A549 (cell line): ENCODE measurements around the gene ZNF282. TPM values are rescaled to one million over a fixed set of nuclear protein-coding genes. Genes with fewer than 3 reads are reported as not detected.

Experiments used
- ATAC-seq, 2 experiments: fragments of 200-7000 bp in 1 of 2; fragments of >200 bp in 1 of 2; cut with Nextera tagmentation in 1 of 2; cut with Tn5 transposase in 1 of 2; 3 replicates each; pipeline versions ENCODE4 v1.8.0 to v1.9.1; 2018 to 2020; ENCODE audit warnings: mild to moderate bottlenecking in 1 of 2, moderate library complexity in 1 of 2
- CTCF ChIA-PET: fragments of 300-600 bp; sonication (Branson Sonifier 250); formaldehyde crosslinking; extraction: SDS; loops from one replicate; lab custom pipeline; 2021; ENCODE audit warnings: antibody characterized with exemption, inconsistent platforms; lab: Yijun Ruan, JAX
- POLR2A ChIA-PET: fragments of 350-600 bp; formaldehyde crosslinking; extraction: SDS; loops from one replicate; lab custom pipeline; 2021; ENCODE audit warnings: antibody characterized with exemption, inconsistent platforms; lab: Yijun Ruan, JAX
- DNase-seq, 2 experiments: peaks; one replicate each; pipeline versions ENCODE4 v3.0.0 to v3.0.0-alpha.2; 2011 to 2016; ENCODE audit warnings: low read depth in 1 of 2, low spot score in 1 of 2
- FAIRE-seq: peaks from 2 replicates; lab custom pipeline; 2011; peaks lifted over from hg19 to GRCh38; lab: Jason Lieb, UNC
- H3K27ac ChIP-seq, 2 experiments: fragments of >200 bp; sonication (Bioruptor Twin); formaldehyde crosslinking; 3 replicates each; pipeline ENCODE4 v1.5.1; 2016 to 2017
- H3K4me1 ChIP-seq: fragments of >200 bp; sonication (Bioruptor Twin); formaldehyde crosslinking; 3 replicates; pipeline ENCODE4 v1.6.1; 2016
- H3K4me2 ChIP-seq: fragments of >200 bp; sonication (Bioruptor Twin); formaldehyde crosslinking; 3 replicates; pipeline ENCODE4 v1.6.1; 2016
- H3K4me3 ChIP-seq: fragments of >200 bp; sonication (Bioruptor Twin); formaldehyde crosslinking; 3 replicates; pipeline ENCODE4 v1.5.1; 2016
- H3K9me3 ChIP-seq: fragments of >200 bp; sonication (Bioruptor Twin); formaldehyde crosslinking; 3 replicates; pipeline ENCODE4 v1.6.1; 2016
- CBX2 ChIP-seq: fragments of 200-600 bp; sonication (generic); IDR thresholded peaks from 2 replicates; pipeline ENCODE4 v1.6.1; 2016; ENCODE audit warnings: low read depth, mild to moderate bottlenecking, borderline replicate concordance
- CBX8 ChIP-seq: fragments of 200-600 bp; sonication (generic); IDR thresholded peaks from 2 replicates; pipeline ENCODE4 v1.6.1; 2016
- CEBPB ChIP-seq, 2 experiments: fragments of >200 bp in 1 of 2; sonication (Bioruptor Twin) in 1 of 2; formaldehyde crosslinking in 1 of 2; IDR thresholded peaks; 2 replicates each; pipeline ENCODE4 v1.6.1; 2012 to 2016
- EHF ChIP-seq: fragments of 250-450 bp; sonication (Bioruptor Pico); IDR thresholded peaks from 2 replicates; pipeline ENCODE4 v1.5.0; 2020; ENCODE audit warnings: mild to moderate bottlenecking
- EP300 ChIP-seq, 2 experiments: fragments of >200 bp; sonication (Bioruptor Twin); formaldehyde crosslinking; IDR thresholded peaks; 2 replicates in 1 of 2; 3 replicates in 1 of 2; pipeline ENCODE4 v1.6.1; 2016 to 2017
- FOSL2 ChIP-seq, 2 experiments: fragments of 450-650 bp in 1 of 2; fragments of >200 bp in 1 of 2; sonication (Bioruptor Twin) in 1 of 2; formaldehyde crosslinking; IDR thresholded peaks; 2 replicates each; pipeline versions ENCODE4 v1.5.0 to v1.6.1; 2016 to 2020; ENCODE audit warnings: mild to moderate bottlenecking in 1 of 2, moderate library complexity in 1 of 2
- GATA3 ChIP-seq: IDR thresholded peaks from 2 replicates; pipeline ENCODE4 v1.6.1; 2012; ENCODE audit warnings: borderline replicate concordance
- HDAC2 ChIP-seq: fragments of 200-600 bp; sonication (generic); IDR thresholded peaks from 2 replicates; pipeline ENCODE4 v1.6.1; 2016
- JUNB ChIP-seq: fragments of >200 bp; sonication (Bioruptor Twin); formaldehyde crosslinking; IDR thresholded peaks from 2 replicates; pipeline ENCODE4 v1.6.1; 2016
- KDM1A ChIP-seq: fragments of 200-600 bp; sonication (generic); IDR thresholded peaks from 2 replicates; pipeline ENCODE4 v1.6.1; 2016; ENCODE audit warnings: low read depth, mild to moderate bottlenecking
- KDM5A ChIP-seq: fragments of 200-600 bp; sonication (generic); IDR thresholded peaks from 2 replicates; pipeline ENCODE4 v1.6.1; 2016; ENCODE audit warnings: antibody characterized with exemption, mild to moderate bottlenecking
- NR3C1 ChIP-seq: fragments of >200 bp; sonication (Bioruptor Twin); formaldehyde crosslinking; IDR thresholded peaks from 3 replicates; pipeline ENCODE4 v1.6.1; 2017
- PHF8 ChIP-seq: fragments of 200-600 bp; sonication (generic); IDR thresholded peaks from 2 replicates; pipeline ENCODE4 v1.6.1; 2016; ENCODE audit warnings: low read depth, mild to moderate bottlenecking, antibody characterized with exemption, moderate library complexity, borderline replicate concordance
- RFX5 ChIP-seq: fragments of 450-650 bp; IDR thresholded peaks from 2 replicates; pipeline ENCODE4 v1.7.1; 2014; ENCODE audit warnings: antibody characterized with exemption, mild to moderate bottlenecking, moderate library complexity
- SMC3 ChIP-seq: fragments of >200 bp; sonication (Bioruptor Twin); formaldehyde crosslinking; IDR thresholded peaks from 3 replicates; pipeline ENCODE4 v1.6.1; 2018; ENCODE audit warnings: inconsistent platforms
- SREBF2 ChIP-seq: fragments of 450-650 bp; IDR thresholded peaks from 2 replicates; pipeline ENCODE4 v1.6.1; 2014; ENCODE audit warnings: mild to moderate bottlenecking, moderate library complexity
- WGBS: methylation state at CpG from one replicate; pipeline ENCODE4 v1.1.6; 2017; ENCODE audit errors: missing lambda C conversion rate; 5-methylcytosine and 5-hydroxymethylcytosine counted together
- polyA plus RNA-seq, 4 experiments: library from polyadenylated mRNA; depleted of rRNA in 3 of 4; stranded (reverse); fragments of >200 nt; fragmentation: RNase III in 1 of 4; extraction: RNeasy Plus Mini Kit Qiagen cat#74134 plus additional on column Dnase treatment in 1 of 4; gene quantifications; 2 replicates in 3 of 4; 3 replicates in 1 of 4; pipeline ENCODE4 v1.2.3, GENCODE V29; 2011 to 2017
- TF ChIP-seq, protein P1 (sequence below): fragments of >200 bp; sonication (Bioruptor Twin); formaldehyde crosslinking; IDR thresholded peaks from 3 replicates; pipeline ENCODE4 v1.5.1; 2016
- TF ChIP-seq, protein P2 (sequence below): fragments of 150-350 bp; IDR thresholded peaks from 2 replicates; pipeline ENCODE4 v1.6.1; 2014; ENCODE audit warnings: low read depth, mild to moderate bottlenecking, low read length
- TF ChIP-seq, protein P3 (sequence below): IDR thresholded peaks from 2 replicates; pipeline ENCODE4 v1.6.1; 2012; ENCODE audit warnings: low read depth, borderline replicate concordance
- TF ChIP-seq, protein P4 (sequence below): IDR thresholded peaks from 2 replicates; pipeline ENCODE4 v1.6.1; 2012

ZNF282 gene
- polyA plus RNA-seq, 2 of the 4 experiments (the other 2 are of a cell fraction): 11.9 to 18.4 TPM

DNA sequence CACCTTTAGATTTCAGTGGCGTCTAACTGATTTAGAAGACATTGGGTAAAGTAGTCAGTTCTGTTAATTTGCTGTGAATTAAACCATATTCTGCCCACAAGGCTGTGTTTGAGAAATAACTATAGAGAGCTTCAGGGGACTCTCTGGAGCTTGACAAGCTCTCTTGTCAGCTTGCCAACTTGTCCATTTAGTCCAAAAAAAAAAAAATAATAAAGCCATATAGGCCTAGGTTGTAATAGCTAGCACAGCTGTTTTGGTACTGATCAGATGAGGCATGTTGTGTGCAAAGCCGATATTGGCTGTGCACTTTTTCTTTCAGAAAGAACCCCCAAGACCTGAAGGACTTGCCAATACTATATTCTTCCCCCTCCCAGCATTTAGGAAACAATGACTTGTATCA, 20.2 kb upstream of the ZNF282 start:
- no peaks in the 10 kb centered on the region for H3K9me3 ChIP-seq
- H3K4me1 ChIP-seq: peaks cover 19% of the 10 kb centered on the region
- POLR2A ChIA-PET: no interaction called here
- CTCF ChIA-PET: interaction anchor here (1.7 to 2.0 kb wide), 2 partner anchors 20 to 28 kb away, joined by 7 to 12 read pairs; partner anchors contain the start of genes ZNF282 and ZNF398
- TF ChIP-seq PHF8 (no peak), EP300 (IDR thresholded peaks at IDR 0.05) (no peak), SREBF2 (no peak), KDM5A (no peak), JUNB (no peak), EHF (CRISPR knock-in tag) (no peak), FOSL2 (IDR thresholded peaks at IDR 0.05) (no peak), FOSL2 (CRISPR knock-in tag; IDR thresholded peaks at IDR 0.05) (no peak), CBX2 (no peak), CBX8 (no peak), CEBPB (IDR thresholded peaks at IDR 0.05) (no peak), KDM1A (no peak)
- TF ChIP-seq, protein P1, sequence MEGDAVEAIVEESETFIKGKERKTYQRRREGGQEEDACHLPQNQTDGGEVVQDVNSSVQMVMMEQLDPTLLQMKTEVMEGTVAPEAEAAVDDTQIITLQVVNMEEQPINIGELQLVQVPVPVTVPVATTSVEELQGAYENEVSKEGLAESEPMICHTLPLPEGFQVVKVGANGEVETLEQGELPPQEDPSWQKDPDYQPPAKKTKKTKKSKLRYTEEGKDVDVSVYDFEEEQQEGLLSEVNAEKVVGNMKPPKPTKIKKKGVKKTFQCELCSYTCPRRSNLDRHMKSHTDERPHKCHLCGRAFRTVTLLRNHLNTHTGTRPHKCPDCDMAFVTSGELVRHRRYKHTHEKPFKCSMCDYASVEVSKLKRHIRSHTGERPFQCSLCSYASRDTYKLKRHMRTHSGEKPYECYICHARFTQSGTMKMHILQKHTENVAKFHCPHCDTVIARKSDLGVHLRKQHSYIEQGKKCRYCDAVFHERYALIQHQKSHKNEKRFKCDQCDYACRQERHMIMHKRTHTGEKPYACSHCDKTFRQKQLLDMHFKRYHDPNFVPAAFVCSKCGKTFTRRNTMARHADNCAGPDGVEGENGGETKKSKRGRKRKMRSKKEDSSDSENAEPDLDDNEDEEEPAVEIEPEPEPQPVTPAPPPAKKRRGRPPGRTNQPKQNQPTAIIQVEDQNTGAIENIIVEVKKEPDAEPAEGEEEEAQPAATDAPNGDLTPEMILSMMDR: no peak
- TF ChIP-seq, protein P2, sequence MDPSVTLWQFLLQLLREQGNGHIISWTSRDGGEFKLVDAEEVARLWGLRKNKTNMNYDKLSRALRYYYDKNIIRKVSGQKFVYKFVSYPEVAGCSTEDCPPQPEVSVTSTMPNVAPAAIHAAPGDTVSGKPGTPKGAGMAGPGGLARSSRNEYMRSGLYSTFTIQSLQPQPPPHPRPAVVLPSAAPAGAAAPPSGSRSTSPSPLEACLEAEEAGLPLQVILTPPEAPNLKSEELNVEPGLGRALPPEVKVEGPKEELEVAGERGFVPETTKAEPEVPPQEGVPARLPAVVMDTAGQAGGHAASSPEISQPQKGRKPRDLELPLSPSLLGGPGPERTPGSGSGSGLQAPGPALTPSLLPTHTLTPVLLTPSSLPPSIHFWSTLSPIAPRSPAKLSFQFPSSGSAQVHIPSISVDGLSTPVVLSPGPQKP: no peak
- TF ChIP-seq, protein P3, sequence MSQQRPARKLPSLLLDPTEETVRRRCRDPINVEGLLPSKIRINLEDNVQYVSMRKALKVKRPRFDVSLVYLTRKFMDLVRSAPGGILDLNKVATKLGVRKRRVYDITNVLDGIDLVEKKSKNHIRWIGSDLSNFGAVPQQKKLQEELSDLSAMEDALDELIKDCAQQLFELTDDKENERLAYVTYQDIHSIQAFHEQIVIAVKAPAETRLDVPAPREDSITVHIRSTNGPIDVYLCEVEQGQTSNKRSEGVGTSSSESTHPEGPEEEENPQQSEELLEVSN: no peak
- no peak overlapping the region for H3K27ac ChIP-seq
- DNase-seq (no peak), ATAC-seq (no peak), FAIRE-seq (no peak)
- H3K4me2 ChIP-seq: no peak overlapping the region
- no peak overlapping the region for H3K4me3 ChIP-seq
- WGBS: 89% methylated on average over 2 of the region's 2 CpGs

DNA sequence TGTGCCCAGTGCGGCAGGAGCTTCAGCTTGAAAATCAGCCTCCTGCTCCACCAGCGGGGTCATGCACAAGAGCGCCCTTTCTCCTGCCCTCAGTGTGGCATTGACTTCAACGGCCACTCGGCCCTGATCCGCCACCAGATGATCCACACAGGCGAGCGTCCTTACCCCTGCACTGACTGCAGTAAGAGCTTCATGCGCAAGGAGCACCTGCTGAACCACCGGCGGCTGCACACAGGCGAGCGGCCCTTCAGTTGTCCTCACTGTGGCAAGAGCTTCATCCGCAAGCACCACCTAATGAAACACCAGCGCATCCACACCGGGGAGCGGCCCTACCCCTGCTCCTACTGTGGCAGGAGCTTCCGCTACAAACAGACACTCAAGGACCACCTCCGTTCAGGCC, 16.1 kb upstream of the ZNF282 start:
- DNase-seq: no peak
- Histone ChIP-seq H3K9me3 (no peaks in the 10 kb centered on the region), H3K4me2 (no peak overlapping the region), H3K27ac (no peak overlapping the region)
- FAIRE-seq: no peak
- POLR2A ChIA-PET: no interaction called here
- TF ChIP-seq GATA3: no peak
- no peak for TF ChIP-seq RFX5
- TF ChIP-seq SREBF2: no peak
- TF ChIP-seq NR3C1: no peak
- TF ChIP-seq, protein P4, sequence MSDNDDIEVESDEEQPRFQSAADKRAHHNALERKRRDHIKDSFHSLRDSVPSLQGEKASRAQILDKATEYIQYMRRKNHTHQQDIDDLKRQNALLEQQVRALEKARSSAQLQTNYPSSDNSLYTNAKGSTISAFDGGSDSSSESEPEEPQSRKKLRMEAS: no peak
- no peak for TF ChIP-seq SMC3
- TF ChIP-seq, protein P1: no peak
- no peak for TF ChIP-seq HDAC2
- TF ChIP-seq, all 56 proteins: peak for 0
- no peaks in the 10 kb centered on the region for H3K4me1 ChIP-seq
- H3K4me3 ChIP-seq: no peak overlapping the region
- CTCF ChIA-PET: interaction anchor here (0.6 to 2.7 kb wide), 6 partner anchors 14 to 113 kb away, joined by 3 to 10 read pairs (median 4); partner anchors contain the start of genes ZNF282, ZNF398 and ZNF425
- ATAC-seq: no peak
- 96% methylated on average over 19 of the region's 19 CpGs for WGBS
